KMS-11 (cell line): ENCODE measurements around the gene VWA3B.

ENCODE experiments used
- H2AFZ ChIP-seq: fragments of 200-600 bp; sonication (generic); 2 replicates; pipeline ENCODE4 v1.6.1; 2016; ENCODE audit warnings: antibody characterized with exemption, mixed run types, low read depth
- H3K27ac ChIP-seq: fragments of 200-600 bp; sonication (generic); 2 replicates; pipeline ENCODE4 v1.6.1; 2016; ENCODE audit warnings: mild to moderate bottlenecking, mixed run types
- H3K27me3 ChIP-seq: fragments of 200-600 bp; sonication (generic); 2 replicates; pipeline ENCODE4 v1.6.1; 2017; ENCODE audit warnings: mild to moderate bottlenecking, low read depth, mixed run types, moderate library complexity; ENCODE audit not compliant: insufficient read depth
- H3K36me3 ChIP-seq: fragments of 200-600 bp; sonication (generic); 2 replicates; pipeline ENCODE4 v1.6.1; 2017; ENCODE audit warnings: mild to moderate bottlenecking, mixed run types; ENCODE audit not compliant: insufficient read depth
- H3K4me1 ChIP-seq: fragments of 200-600 bp; sonication (generic); 2 replicates; pipeline ENCODE4 v1.6.1; 2016; ENCODE audit warnings: mild to moderate bottlenecking, low read depth, mixed run types; ENCODE audit not compliant: poor library complexity, severe bottlenecking
- H3K4me2 ChIP-seq: fragments of 200-600 bp; sonication (generic); 2 replicates; pipeline ENCODE4 v1.7.0; 2016; ENCODE audit warnings: mild to moderate bottlenecking, mixed run types
- H3K4me3 ChIP-seq: fragments of 200-600 bp; sonication (generic); IDR thresholded peaks from 2 replicates; pipeline ENCODE4 v1.6.1; 2017; ENCODE audit warnings: low read depth, low read length, mixed read lengths; ENCODE audit not compliant: insufficient read depth
- H3K79me2 ChIP-seq: fragments of 200-600 bp; sonication (generic); 2 replicates; pipeline ENCODE4 v1.6.1; 2016; ENCODE audit warnings: low read depth, mixed run types; ENCODE audit not compliant: insufficient read depth
- H3K9ac ChIP-seq: fragments of 200-600 bp; sonication (generic); 2 replicates; pipeline ENCODE4 v1.6.1; 2016; ENCODE audit warnings: mild to moderate bottlenecking, mixed run types
- H4K20me1 ChIP-seq: fragments of 200-600 bp; sonication (generic); 2 replicates; pipeline ENCODE4 v1.6.1; 2016; ENCODE audit warnings: mild to moderate bottlenecking, mixed run types; ENCODE audit not compliant: insufficient read depth
- CTCF ChIP-seq: fragments of 200-600 bp; sonication (generic); conservative IDR thresholded peaks from 2 replicates; pipeline ENCODE4 v1.6.1; 2017; ENCODE audit warnings: low read depth, mild to moderate bottlenecking, antibody characterized with exemption, low read length, moderate library complexity, mixed read lengths

The VWA3B gene

GRCh38 chr2:98311771-98312545, 225.0 kb downstream of the VWA3B start:
- Histone ChIP-seq H2AFZ (no peak overlapping the region), H3K9ac (no peak overlapping the region), H3K4me3 (no peak overlapping the region), H3K27me3 (no peaks in the 10 kb centered on the region), H3K79me2 (no peaks in the 10 kb centered on the region), H3K27ac (no peak overlapping the region), H3K4me1 (no peaks in the 10 kb centered on the region), H3K36me3 (no peaks in the 10 kb centered on the region), H4K20me1 (no peaks in the 10 kb centered on the region), H3K4me2 (no peak overlapping the region)
- TF ChIP-seq CTCF, result no peak

GRCh38 chr2:98313492-98314250, 226.7 kb downstream of the VWA3B start:
- Histone ChIP-seq H3K27me3 (no peaks in the 10 kb centered on the region), H3K4me1 (no peaks in the 10 kb centered on the region), H2AFZ (no peak overlapping the region), H3K4me2 (no peak overlapping the region), H3K79me2 (no peaks in the 10 kb centered on the region), H3K27ac (no peak overlapping the region), H3K36me3 (no peaks in the 10 kb centered on the region), H3K9ac (no peak overlapping the region), H3K4me3 (no peak overlapping the region), H4K20me1 (no peaks in the 10 kb centered on the region)
- no peak for TF ChIP-seq CTCF

- Histone ChIP-seq H3K27ac (no peak overlapping the region), H3K79me2 (no peaks in the 10 kb centered on the region), H4K20me1 (no peaks in the 10 kb centered on the region), H3K36me3 (no peaks in the 10 kb centered on the region), H3K4me3 (no peak overlapping the region), H3K9ac (no peak overlapping the region), H2AFZ (no peak overlapping the region), H3K4me1 (no peaks in the 10 kb centered on the region), H3K27me3 (no peaks in the 10 kb centered on the region), H3K4me2 (no peak overlapping the region)
- no peak for TF ChIP-seq CTCF
These were observed 227.3 kb downstream of the VWA3B start for GRCh38 chr2:98314251-98314650.

GRCh38 chr2:98315957-98316356, 229.0 kb downstream of the VWA3B start:
- no peak overlapping the region for H2AFZ ChIP-seq
- no peaks in the 10 kb centered on the region for H3K36me3 ChIP-seq
- no peak overlapping the region for H3K9ac ChIP-seq
- H3K27me3 ChIP-seq, result no peaks in the 10 kb centered on the region
- no peak overlapping the region for H3K4me3 ChIP-seq
- no peak overlapping the region for H3K27ac ChIP-seq
- H3K79me2 ChIP-seq, result no peaks in the 10 kb centered on the region
- H3K4me2 ChIP-seq, result no peak overlapping the region
- no peaks in the 10 kb centered on the region for H4K20me1 ChIP-seq
- TF ChIP-seq CTCF, result no peak
- H3K4me1 ChIP-seq, result no peaks in the 10 kb centered on the region
